Measurements from ENCODE around the gene MRPL55.

The MRPL55 gene

GRCh38 chr1:228108055-228108690, 926 bp downstream of the MRPL55 start:
- Histone ChIP-seq H3K36me3 (ENCODE audit: insufficient read depth, low read length) (no peaks in the 10 kb centered on the region; the same call in 1 of the 2 replicates), H3F3A (ENCODE audit: low read depth) (no peaks in the 10 kb centered on the region), H3K9me2 (replicated peaks; ENCODE audit: low read depth, low read length) (no peaks in the 10 kb centered on the region), H2AFZ (ENCODE audit: low read length) (no peak overlapping the region), H3K79me2 (ENCODE audit: insufficient read depth, low read length) (peaks cover 39% of the 10 kb centered on the region), H3K27me3 (ENCODE audit: insufficient read depth, low read length, poor library complexity, severe bottlenecking) (no peaks in the 10 kb centered on the region), H3K4me3 (ENCODE audit: low read length, poor library complexity, severe bottlenecking) (peak overlapping the region; percentile 94), H3K4me2 (ENCODE audit: low read depth, low read length, poor library complexity, severe bottlenecking) (peak overlapping the region; percentile 86), H4K20me1 (ENCODE audit: insufficient read depth, low read length, poor library complexity, severe bottlenecking) (peaks cover 4% of the 10 kb centered on the region), H3K9me3 (ENCODE audit: insufficient read depth, low read depth, low read length) (no peaks in the 10 kb centered on the region), H3K4me1 (ENCODE audit: insufficient read depth, low read length, poor library complexity, severe bottlenecking) (peaks cover 23% of the 10 kb centered on the region), H3K9ac (ENCODE audit: low read depth, low read length, poor library complexity, severe bottlenecking) (peak overlapping the region; percentile 90)
- TF ChIP-seq EZH2phosphoT487 (IDR thresholded peaks at IDR 0.05; ENCODE audit: borderline replicate concordance) (no peak), CTCF (conservative IDR thresholded peaks at IDR 0.05; ENCODE audit: low read length) (no peak)

GRCh38 chr1:228107636-228108035, 1.5 kb downstream of the MRPL55 start:
- H3K4me3 ChIP-seq (ENCODE audit: low read length, poor library complexity, severe bottlenecking) = no peak overlapping the region

GRCh38 chr1:228106800-228107054, 2.4 kb downstream of the MRPL55 start:
- H3K4me1 ChIP-seq (ENCODE audit: insufficient read depth, low read length, poor library complexity, severe bottlenecking) = peaks cover 23% of the 10 kb centered on the region
- no peaks in the 10 kb centered on the region for H3F3A ChIP-seq (ENCODE audit: low read depth)
- H3K9me3 ChIP-seq (ENCODE audit: insufficient read depth, low read depth, low read length) = no peaks in the 10 kb centered on the region
- peaks cover 52% of the 10 kb centered on the region for H3K79me2 ChIP-seq (ENCODE audit: insufficient read depth, low read length)
- no peak overlapping the region for H3K4me3 ChIP-seq (ENCODE audit: low read length, poor library complexity, severe bottlenecking)
- H3K9ac ChIP-seq (ENCODE audit: low read depth, low read length, poor library complexity, severe bottlenecking) = no peak overlapping the region
- no peak overlapping the region for H2AFZ ChIP-seq (ENCODE audit: low read length)
- no peaks in the 10 kb centered on the region; the same call in 1 of the 2 replicates for H3K36me3 ChIP-seq (ENCODE audit: insufficient read depth, low read length)
- H3K4me2 ChIP-seq (ENCODE audit: low read depth, low read length, poor library complexity, severe bottlenecking) = no peak overlapping the region
- no peaks in the 10 kb centered on the region for H3K27me3 ChIP-seq (ENCODE audit: insufficient read depth, low read length, poor library complexity, severe bottlenecking)
- TF ChIP-seq EZH2phosphoT487 (IDR thresholded peaks at IDR 0.05; ENCODE audit: borderline replicate concordance) = no peak
- TF ChIP-seq CTCF (conservative IDR thresholded peaks at IDR 0.05; ENCODE audit: low read length) = no peak
- H4K20me1 ChIP-seq (ENCODE audit: insufficient read depth, low read length, poor library complexity, severe bottlenecking) = peaks cover 12% of the 10 kb centered on the region
- H3K9me2 ChIP-seq (replicated peaks; ENCODE audit: low read depth, low read length) = no peaks in the 10 kb centered on the region

More at GRCh38 chr1:228107636-228108035, 1.5 kb downstream of the MRPL55 start:
- H3K9me3 ChIP-seq (ENCODE audit: insufficient read depth, low read depth, low read length) = no peaks in the 10 kb centered on the region
- H4K20me1 ChIP-seq (ENCODE audit: insufficient read depth, low read length, poor library complexity, severe bottlenecking) = peaks cover 4% of the 10 kb centered on the region
- TF ChIP-seq CTCF (conservative IDR thresholded peaks at IDR 0.05; ENCODE audit: low read length) (no peak), EZH2phosphoT487 (IDR thresholded peaks at IDR 0.05; ENCODE audit: borderline replicate concordance) (no peak)
- H3K9ac ChIP-seq (ENCODE audit: low read depth, low read length, poor library complexity, severe bottlenecking) = peak overlapping the region; percentile 90
- peak overlapping the region; percentile 86 for H3K4me2 ChIP-seq (ENCODE audit: low read depth, low read length, poor library complexity, severe bottlenecking)
- peaks cover 44% of the 10 kb centered on the region for H3K79me2 ChIP-seq (ENCODE audit: insufficient read depth, low read length)
- no peaks in the 10 kb centered on the region for H3K27me3 ChIP-seq (ENCODE audit: insufficient read depth, low read length, poor library complexity, severe bottlenecking)
- no peaks in the 10 kb centered on the region; the same call in 1 of the 2 replicates for H3K36me3 ChIP-seq (ENCODE audit: insufficient read depth, low read length)
- H3K9me2 ChIP-seq (replicated peaks; ENCODE audit: low read depth, low read length) = no peaks in the 10 kb centered on the region
- H2AFZ ChIP-seq (ENCODE audit: low read length) = no peak overlapping the region
- H3K4me1 ChIP-seq (ENCODE audit: insufficient read depth, low read length, poor library complexity, severe bottlenecking) = peaks cover 23% of the 10 kb centered on the region
- H3F3A ChIP-seq (ENCODE audit: low read depth) = no peaks in the 10 kb centered on the region
